Cardiac muscle cell (in vitro differentiated cells and primary cell): ENCODE data around the gene HMCES. TPM values are rescaled to one million over a fixed set of nuclear protein-coding genes. Genes with fewer than 3 reads are reported as not detected.
A peak's percentile ranks its signal among the peaks of the same experiment; 100 is the strongest.
"Not testable (repeated sequence)": the region's sequence is repeated elsewhere in the genome, so short reads cannot be mapped to it uniquely, and the experiment has no call there.

Experiments
- DNase-seq, 2 donors: peaks; one replicate each; pipeline versions ENCODE4 v3.0.0 to v3.0.0-alpha.2; 2010 to 2017; ENCODE audit warnings: low read depth in 1 of 2, low spot score in 1 of 2
- H3K27ac ChIP-seq: fragments of 200-600 bp; sonication (generic); 2 replicates; pipeline ENCODE4 v1.5.1; 2016
- H3K27me3 ChIP-seq: fragments of 200-600 bp; sonication (generic); 2 replicates; pipeline ENCODE4 v1.6.0; 2016; ENCODE audit warnings: control low read depth
- H3K36me3 ChIP-seq: fragments of 200-600 bp; sonication (generic); 2 replicates; pipeline ENCODE4 v1.5.1; 2016; ENCODE audit warnings: control low read depth
- H3K4me1 ChIP-seq: fragments of 200-600 bp; sonication (generic); 2 replicates; pipeline ENCODE4 v1.8.1; 2017; ENCODE audit warnings: low read depth, mild to moderate bottlenecking, mixed run types
- H3K4me3 ChIP-seq: fragments of 200-600 bp; sonication (generic); 2 replicates; pipeline ENCODE4 v1.5.1; 2016; ENCODE audit warnings: mild to moderate bottlenecking
- H3K9me3 ChIP-seq: fragments of 200-600 bp; sonication (generic); 2 replicates; pipeline ENCODE4 v1.5.1; 2017; ENCODE audit warnings: low read depth, mild to moderate bottlenecking, control low read depth
- polyA plus RNA-seq: library from polyadenylated mRNA; unstranded; fragments of >200 nt; fragmentation: Nextera tagmentation; extraction: Ambion mirVana; gene quantifications from 2 replicates; pipeline ENCODE4 v1.2.1, GENCODE V29; 2016
- total RNA-seq: library from RNA; depleted of rRNA; stranded (reverse); fragments of >200 nt; gene quantifications from 2 replicates; pipeline ENCODE4 v1.2.3, GENCODE V29; 2016
- TF ChIP-seq, protein P1 (sequence below): IDR thresholded peaks from 2 replicates; pipeline ENCODE4 v1.5.1; 2012; ENCODE audit warnings: low read depth, mild to moderate bottlenecking, low read length

HMCES gene
- total and polyA plus RNA-seq, 2 experiments from 2014 or later: 50.9 to 53.0 TPM

DNA sequence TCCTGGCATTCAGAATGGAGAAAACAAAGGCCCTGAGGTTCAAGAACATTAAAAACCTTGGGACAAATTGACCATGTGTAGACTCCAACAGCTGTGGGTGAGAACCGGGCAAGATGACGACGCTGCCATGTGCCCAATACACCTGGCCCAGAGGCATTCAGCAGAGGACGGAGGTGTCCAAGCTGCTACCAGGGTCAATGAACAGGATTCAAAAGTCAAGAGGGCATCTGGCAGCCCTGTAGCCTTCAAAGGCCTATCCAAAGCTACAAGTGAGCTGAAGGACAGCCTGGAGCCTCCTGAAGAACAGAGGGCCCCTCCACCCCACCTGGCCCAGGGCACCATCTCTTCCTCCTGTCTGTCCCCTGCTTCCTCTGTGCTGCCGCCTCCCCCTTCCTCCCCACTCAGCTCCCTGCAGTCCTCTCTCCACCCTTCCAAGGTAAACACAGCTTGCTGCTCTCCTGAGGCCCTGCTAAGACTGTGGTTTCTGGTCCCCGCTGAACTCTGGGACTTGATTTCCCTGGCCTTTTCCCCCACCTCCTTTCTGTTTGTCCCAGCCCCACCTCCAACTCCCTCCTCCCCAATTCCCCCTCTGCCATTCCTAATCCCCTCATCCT is 57.5 kb downstream of the HMCES start:
- peaks cover 5% of the 10 kb centered on the region for H3K4me1 ChIP-seq
- H3K36me3 ChIP-seq: no peaks in the 10 kb centered on the region
- H3K4me3 ChIP-seq: no peak overlapping the region
- H3K27me3 ChIP-seq: no peaks in the 10 kb centered on the region
- no peak overlapping the region for H3K27ac ChIP-seq
- TF ChIP-seq, protein P1, sequence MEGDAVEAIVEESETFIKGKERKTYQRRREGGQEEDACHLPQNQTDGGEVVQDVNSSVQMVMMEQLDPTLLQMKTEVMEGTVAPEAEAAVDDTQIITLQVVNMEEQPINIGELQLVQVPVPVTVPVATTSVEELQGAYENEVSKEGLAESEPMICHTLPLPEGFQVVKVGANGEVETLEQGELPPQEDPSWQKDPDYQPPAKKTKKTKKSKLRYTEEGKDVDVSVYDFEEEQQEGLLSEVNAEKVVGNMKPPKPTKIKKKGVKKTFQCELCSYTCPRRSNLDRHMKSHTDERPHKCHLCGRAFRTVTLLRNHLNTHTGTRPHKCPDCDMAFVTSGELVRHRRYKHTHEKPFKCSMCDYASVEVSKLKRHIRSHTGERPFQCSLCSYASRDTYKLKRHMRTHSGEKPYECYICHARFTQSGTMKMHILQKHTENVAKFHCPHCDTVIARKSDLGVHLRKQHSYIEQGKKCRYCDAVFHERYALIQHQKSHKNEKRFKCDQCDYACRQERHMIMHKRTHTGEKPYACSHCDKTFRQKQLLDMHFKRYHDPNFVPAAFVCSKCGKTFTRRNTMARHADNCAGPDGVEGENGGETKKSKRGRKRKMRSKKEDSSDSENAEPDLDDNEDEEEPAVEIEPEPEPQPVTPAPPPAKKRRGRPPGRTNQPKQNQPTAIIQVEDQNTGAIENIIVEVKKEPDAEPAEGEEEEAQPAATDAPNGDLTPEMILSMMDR: no peak
- no peaks in the 10 kb centered on the region for H3K9me3 ChIP-seq
- no peak for DNase-seq

DNA sequence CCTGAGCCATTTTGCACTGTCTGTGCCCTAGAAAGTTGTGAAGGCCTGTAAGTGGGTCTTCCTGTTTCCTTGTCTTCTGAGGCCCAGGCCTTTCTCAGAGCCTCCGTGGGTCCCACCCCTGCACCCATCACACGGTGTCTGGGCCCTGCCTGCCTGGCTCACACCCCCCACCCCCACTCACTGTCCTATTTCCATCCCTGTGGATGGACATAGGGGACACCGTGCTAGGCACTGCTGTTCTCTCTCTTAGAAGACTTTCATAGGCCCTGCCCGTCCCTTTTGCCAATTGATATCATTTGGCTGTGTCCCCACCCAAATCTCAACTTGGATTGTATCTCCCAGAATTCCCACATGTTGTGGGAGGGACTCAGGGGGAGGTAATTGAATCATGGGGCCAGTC is 59.0 kb downstream of the HMCES start:
- not testable (repeated sequence) for H3K27ac ChIP-seq, H3K4me3 ChIP-seq, H3K27me3 ChIP-seq, H3K36me3 ChIP-seq, H3K9me3 ChIP-seq, DNase-seq, H3K4me1 ChIP-seq

DNA sequence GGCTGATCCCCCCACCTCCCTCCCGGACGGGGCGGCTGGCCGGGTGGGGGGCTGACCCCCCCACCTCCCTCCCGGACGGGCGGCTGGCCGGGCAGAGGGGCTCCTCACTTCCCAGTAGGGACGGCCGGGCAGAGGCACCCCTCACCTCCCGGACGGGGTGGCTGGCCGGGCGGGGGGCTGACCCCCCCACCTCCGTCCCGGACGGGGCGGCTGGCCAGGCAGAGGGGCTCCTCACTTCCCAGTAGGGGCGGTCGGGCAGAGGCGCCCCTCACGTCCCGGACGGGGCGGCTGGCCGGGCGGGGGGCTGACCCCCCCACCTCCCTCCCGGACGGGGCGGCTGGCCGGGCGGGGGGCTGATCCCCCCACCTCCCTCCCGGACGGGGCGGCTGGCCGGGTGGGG is 60.5 kb downstream of the HMCES start:
- not testable (repeated sequence) for DNase-seq, H3K27me3 ChIP-seq, H3K4me3 ChIP-seq, H3K4me1 ChIP-seq, H3K36me3 ChIP-seq, H3K9me3 ChIP-seq, H3K27ac ChIP-seq

DNA sequence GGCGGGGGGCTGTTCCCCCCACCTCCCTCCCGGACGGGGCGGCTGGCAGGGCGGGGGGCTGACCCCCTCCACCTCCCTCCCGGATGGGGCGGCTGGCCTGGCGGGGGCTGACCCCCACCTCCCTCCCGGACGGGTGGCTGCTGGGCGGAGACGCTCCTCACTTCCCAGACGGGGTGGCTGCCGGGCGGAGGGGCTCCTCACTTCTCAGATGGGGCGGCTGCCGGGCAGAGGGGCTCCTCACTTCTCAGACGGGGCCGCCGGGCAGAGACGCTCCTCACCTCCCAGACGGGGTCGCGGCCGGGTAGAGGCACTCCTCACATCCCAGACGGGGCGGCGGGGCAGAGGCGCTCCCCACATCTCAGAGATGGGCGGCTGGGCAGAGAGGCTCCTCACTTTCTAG is 61.2 kb downstream of the HMCES start:
- not testable (repeated sequence) for H3K36me3 ChIP-seq, DNase-seq, H3K27me3 ChIP-seq, H3K4me3 ChIP-seq, H3K9me3 ChIP-seq, H3K27ac ChIP-seq, H3K4me1 ChIP-seq

DNA sequence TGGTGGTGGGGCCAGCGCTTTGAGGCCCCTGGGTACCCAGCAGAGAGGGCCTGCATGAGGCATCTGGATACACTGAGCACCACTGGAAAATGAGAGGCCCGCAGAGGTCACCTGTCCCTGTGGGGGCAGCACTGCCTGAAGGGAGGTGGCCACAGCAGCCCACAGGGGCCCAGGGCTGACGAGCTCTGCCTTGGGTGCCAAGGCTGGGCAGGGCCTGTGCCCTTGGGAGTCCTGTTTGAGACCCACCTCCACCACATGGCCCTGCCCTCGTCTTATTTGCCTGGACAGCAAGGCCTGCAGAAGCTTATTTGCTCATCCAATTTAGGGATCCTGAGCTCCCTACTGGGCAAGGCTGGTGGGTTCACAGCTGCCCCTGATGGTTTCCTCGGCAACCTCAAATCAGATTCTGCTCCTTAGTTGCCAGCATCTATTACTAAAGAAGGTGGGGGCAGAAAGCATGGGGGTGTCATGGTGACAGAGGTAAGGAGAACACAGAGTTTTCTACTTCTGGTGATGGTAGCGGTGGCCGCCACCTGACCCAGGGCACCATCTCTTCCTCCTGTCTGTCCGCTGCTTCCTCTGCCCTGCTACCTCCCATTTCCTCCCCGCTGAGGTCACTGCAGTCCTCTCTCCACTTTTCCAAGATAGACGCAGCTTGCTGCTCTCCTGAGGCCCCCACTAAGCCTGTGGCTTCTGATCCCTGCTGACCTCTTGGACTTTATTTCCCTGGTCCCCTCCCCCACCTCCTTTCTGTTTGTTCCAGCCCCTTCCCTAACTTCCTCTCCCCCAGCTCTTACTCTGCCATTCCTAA is 62.9 kb downstream of the HMCES start:
- no peak overlapping the region for H3K27ac ChIP-seq
- DNase-seq: no peak

DNA sequence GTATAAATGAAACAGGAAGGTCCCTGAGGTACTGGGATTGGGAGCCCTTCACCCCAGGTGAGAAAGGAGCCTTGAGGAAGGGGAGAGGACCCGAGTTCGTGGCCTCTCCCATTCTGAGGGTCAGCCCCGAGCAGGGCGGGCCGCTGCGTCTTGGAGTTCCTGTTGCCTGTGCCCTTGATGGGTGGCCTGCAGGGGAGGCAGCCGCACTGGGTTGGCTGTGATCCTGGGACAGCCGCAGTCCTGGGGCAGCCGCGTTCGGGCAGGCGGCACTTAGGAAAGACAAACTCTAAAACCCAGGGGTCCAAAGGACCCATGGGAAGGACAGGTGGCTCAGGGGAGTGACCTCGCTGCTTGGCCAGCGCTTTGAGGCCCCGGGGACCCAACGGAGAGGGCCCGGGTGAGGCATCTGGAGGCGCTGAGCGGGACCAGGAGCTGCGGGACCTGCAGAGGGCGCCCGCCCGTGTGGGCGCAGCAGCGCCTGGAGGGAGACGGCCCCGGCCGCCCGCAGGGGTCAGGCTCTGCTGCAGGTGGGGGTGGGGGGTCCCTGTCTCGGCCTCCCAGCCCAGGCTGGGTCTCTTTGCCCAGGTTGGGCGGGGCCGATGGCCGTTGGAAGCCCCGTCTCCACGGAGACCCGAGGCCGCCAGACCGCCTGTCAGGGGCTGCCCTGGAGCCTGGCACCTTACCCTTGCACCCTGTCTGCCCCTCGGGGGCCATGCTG is 65.1 kb downstream of the HMCES start:
- H3K27me3 ChIP-seq: no peaks in the 10 kb centered on the region
- H3K27ac ChIP-seq: no peak overlapping the region
- no peak overlapping the region for H3K4me3 ChIP-seq
- DNase-seq: peak; percentile 49 to 64
- H3K4me1 ChIP-seq: peaks cover 30% of the 10 kb centered on the region
- H3K9me3 ChIP-seq: no peaks in the 10 kb centered on the region
- H3K36me3 ChIP-seq: no peaks in the 10 kb centered on the region
- TF ChIP-seq, protein P1: peak; percentile 79

More for the DNA sequence above, 62.9 kb downstream of the HMCES start:
- TF ChIP-seq, protein P1: no peak
- no peaks in the 10 kb centered on the region for H3K36me3 ChIP-seq
- peaks cover 14% of the 10 kb centered on the region for H3K4me1 ChIP-seq
- H3K27me3 ChIP-seq: no peaks in the 10 kb centered on the region
- H3K4me3 ChIP-seq: no peak overlapping the region
- no peaks in the 10 kb centered on the region for H3K9me3 ChIP-seq
